ENCODE data around the gene CCT2.
A peak's percentile ranks its signal among the peaks of the same experiment; 100 is the strongest.

Gene CCT2

DNA sequence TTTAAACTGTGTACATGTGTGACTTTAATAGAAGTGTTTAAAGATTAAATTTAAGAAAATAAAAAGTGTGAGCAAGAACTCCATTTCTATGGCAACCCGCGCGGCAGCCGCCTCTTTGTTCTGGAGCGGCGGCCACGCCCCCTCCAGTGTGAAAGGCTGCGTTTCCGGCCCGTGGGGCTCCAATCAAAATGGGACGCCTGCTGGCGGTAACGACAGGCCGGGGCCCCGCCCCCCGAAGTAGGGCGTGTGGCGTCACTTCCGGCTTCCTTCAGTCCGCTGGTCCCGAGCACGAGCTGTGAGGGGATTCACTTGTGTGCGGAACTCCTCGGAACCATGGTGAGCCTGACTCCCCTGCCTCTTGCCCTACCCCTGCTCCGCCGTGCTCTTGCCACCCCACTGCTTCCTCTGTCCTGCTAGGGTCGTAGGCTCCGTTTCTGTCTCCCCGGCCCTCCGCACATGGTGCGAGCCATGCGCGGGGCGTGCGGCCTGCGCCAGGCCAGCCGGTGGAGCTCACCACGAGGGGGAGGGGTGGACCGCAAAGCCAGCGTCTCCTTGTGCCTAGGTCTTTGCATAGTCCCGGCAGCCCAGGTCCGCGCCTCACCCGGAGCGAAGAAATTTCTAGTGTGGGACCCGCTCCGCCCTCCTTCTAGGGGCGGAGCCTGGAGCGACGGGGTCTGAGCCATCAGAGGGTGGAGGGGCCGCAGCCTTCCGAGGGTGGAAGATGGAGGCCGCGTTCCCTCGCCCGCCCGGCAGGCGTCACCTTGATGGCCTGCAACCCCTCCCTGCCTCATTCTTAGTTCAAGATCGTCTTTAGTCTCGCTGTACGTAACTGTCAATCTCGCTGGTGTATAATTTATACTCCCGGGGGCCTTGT lies at the start of gene CCT2:
CCT2 (plus strand) TSS at position 271 of the 874 bp plus-strand sequence; CDS start at position 334, 63 bp downstream.
- DNase-seq: peak; percentile 89 to 97

DNA sequence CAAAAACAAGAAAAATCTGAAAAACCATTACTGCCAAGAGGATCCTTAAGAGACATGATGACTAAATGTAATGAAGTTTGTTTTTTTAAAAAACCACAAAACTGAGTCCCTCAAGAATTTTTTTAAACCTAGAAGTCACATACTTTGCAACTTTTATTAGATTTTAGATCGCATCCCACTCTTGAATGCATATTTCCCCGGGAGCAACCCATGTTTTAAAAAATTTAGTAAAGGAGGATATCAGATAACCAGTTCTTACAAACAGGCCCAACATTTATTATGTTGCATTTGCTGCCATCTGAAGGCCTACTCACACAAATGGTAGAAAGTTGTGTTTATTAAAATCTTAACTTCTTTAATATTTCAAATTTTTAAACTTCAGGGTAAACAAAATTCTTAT lies 44.3 kb upstream of the CCT2 start:
- no peak for DNase-seq

GRCh38 chr12:69544087-69544486 lies 41.2 kb upstream of the CCT2 start:
- no peak for DNase-seq

GRCh38 chr12:69545081-69545480 lies 40.2 kb upstream of the CCT2 start:
- no peak for DNase-seq

DNA sequence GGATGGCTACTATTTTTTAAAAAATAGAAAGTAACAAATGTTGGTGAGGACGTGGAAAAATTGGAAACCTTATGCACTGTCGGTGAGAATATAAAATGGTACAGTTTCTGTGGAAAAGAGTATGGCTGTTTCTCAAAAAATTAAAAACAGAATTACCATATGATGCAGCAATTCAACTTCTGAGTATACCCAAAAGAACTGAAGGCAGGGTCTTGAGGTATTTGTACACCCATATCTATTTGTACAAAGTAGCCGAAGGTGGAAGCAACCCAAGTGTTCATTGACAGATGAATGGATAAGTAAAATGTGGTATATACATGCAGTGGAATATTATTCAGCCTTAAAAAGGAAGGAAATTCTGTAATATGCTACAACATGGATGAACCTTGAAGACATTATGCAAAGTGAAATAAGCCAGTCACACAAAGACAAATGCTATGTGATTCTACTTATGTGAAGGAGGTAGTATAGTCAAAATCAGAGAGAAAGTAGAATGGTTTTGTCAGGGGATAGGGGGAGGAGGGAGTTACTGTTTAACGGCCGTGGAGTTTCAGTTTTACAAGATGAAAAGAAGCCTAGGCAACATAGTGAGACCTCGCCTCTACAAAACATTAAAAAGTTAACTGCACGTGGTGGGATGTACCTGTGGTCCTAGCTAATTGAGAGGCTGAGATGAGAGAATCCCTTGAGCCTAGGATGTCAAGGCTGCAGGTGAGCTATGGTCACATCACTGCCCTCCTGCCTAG lies 38.4 kb upstream of the CCT2 start:
- no peak for DNase-seq

DNA sequence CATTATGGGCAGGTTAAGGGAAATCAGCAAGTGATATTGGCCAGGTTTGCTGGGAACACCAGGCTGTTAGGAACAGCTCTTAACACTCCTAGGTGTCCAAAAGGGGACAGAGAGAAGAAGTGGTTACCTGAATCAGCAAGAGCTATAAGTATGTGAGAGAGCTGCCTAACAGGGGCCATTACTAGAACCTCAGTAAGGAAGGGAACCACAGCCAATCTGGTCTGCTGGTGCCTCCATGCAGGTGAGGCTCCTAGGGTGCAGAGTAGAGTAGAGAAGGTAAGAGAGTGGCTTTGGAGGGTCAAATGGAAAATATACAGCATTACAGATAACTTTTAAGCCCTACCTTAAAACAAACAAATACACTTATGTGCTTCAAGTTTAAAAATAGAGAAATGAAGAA lies 36.6 kb upstream of the CCT2 start:
- no peak for DNase-seq

DNA sequence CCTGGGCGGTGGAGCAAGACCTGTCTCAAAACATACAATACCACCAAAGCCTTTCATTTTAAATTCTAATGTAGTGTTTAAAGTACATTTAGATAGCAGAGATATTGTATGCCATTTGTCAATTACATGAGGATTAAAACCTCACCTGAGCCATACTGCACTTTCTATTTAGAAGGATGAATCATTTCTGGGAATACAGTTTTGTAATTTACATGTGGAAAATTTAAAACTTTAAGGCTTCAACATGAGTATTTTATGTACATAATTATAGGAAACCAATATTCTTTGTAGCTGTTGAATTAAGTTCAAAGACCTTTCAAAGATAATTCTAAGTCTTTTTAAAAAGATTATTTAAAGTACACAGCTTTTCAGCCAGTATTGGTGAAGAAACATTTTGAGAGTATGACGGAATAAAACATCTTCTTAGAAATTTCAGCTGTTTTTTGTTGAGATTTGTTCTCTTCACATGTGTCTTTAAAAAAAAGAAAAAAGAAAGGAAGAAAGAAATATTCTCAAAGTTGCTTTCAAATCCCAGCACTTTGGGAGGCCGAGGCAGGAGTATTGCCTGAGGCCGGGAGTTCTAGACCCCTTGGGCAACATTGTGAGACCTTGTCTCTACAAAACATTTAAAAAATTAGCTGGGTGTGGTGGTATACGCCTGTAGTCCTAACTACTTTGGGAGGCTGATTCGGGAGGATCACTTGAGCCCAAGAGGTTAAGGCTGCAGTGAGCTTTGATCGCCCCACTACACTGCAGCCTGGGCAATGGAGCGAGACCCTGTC lies 34.5 kb upstream of the CCT2 start:
- no peak for DNase-seq

- DNase-seq: peak; percentile 22 to 56
These were observed 31.5 kb upstream of the CCT2 start for GRCh38 chr12:69553628-69554248.

- no peak for DNase-seq
These were observed 29.8 kb upstream of the CCT2 start for GRCh38 chr12:69555461-69555860.

GRCh38 chr12:69556383-69556782 lies 28.9 kb upstream of the CCT2 start:
- DNase-seq: no peak

GRCh38 chr12:69563166-69563762 lies 22.0 kb upstream of the CCT2 start:
- no peak for DNase-seq

GRCh38 chr12:69566603-69567002 lies 18.7 kb upstream of the CCT2 start:
- no peak for DNase-seq

DNA sequence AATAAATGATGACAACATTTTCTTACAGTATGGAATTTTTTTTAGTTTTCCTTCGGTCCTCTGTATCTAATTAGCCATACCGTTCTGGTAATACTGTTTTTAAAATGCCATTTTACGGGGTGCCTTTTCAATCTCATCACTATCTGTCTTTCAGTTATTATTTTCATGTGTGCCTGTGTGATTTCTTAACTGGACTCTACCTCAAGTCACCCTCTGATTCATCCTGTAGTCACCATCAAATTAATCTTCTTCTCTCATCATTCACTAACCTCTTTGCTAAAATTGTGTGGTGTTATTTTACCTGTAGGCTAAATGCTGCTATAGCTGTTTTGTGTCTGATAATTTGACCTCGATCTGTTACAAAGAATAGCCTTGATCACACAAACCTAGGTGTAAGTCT lies 16.0 kb upstream of the CCT2 start:
- no peak for DNase-seq

DNA sequence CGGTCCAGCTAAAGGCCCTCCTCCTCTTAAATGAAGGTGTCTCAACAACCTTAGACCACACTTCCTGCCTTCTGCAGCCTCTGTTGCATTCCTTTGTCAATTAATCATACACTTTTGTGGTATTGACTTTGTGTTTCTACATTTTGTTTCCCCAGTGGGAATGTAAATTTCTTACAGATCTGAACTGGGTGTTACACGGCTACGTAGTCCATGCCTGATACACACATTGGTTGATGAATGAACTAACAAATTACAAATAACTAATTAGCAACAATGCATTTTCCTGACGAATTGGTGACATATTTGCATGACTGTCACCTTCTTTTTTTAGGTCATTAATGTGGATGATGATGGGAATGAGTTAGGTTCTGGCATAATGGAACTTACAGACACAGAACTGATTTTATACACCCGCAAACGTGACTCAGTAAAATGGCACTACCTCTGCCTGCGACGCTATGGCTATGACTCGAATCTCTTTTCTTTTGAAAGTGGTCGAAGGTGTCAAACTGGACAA lies 15.2 kb upstream of the CCT2 start:
- DNase-seq: no peak

DNA sequence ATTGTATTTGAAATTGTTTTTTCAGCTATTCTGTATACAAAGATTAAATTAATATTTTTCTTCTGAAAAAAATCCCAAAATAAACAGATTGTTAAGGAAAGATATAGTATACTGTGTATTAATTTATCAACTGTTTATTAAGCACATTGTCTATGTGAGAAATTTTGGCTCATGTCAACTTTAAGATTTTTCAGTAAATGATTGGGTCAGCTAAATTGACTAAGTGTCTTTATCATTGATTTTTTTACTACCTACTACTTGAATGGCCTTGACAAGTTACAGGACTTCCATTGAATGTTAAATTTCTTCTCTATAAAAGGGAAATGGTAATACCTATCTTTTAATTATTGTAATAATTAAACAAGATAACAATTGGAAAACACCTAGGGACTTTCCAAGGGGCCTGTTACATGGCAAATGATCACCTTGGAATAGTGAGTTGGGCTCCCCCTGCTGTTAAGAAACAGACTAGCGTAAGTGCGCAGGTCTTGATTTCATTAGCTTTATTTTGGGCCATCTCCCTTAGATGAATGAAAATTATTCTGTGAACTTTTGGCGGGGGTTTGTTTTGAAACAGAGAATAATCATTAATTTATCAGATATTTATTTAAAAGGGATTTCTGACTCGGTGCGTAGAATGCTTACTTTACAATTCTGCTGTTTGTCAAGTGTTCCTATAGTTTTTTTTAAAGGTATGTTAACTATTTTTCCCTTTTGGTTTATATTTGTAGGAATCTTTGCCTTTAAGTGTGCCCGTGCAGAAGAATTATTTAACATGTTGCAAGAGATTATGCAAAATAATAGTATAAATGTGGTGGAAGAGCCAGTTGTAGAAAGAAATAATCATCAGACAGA lies 14.5 kb upstream of the CCT2 start:
- peak; percentile 46 to 69 for DNase-seq

GRCh38 chr12:69575346-69575745 lies 9.9 kb upstream of the CCT2 start:
- DNase-seq: no peak

GRCh38 chr12:69578283-69578682 lies 7.0 kb upstream of the CCT2 start:
- no peak for DNase-seq

DNA sequence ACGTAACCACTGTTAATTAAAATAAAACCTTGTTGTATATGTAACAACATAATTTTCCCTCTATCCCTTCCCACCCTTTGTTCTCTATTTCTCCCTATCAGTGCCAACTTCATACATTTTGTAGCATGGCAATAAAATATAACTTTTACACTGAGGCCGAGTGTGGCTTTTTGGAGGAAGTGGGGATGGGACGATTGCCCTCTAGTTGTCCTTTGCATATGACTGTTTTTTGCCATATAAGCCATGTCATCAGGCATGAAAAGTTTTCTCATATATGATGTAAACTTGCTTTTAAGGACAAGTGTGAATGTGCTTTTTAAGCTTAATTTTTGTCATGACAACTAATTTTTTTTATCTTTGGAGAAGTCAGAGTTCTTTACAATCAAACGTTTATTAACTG lies 6.2 kb upstream of the CCT2 start:
- no peak for DNase-seq

- DNase-seq: no peak
These were observed 5.2 kb upstream of the CCT2 start for GRCh38 chr12:69580074-69580473.

DNA sequence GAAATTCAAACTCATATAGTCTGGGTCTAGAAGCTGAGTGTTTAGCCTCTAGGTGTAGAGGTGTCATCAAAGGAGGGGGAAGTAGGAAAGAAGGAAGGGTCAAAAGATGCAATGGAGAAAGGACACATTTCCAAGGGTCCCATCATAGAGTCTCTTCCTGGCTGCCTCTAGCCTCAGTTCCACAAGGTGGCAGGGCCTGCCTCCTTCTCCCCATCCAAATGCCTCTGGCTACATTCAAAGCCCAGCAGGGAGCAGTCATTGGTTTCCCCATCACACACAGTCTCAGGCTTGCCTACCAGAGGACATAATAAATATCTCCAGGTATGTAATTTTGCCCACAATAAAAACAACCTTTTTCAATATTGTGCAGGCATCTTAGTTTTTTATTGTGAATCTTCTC lies 2.1 kb upstream of the CCT2 start:
- DNase-seq: peak in 1 of 2 experiments; percentile 21

DNA sequence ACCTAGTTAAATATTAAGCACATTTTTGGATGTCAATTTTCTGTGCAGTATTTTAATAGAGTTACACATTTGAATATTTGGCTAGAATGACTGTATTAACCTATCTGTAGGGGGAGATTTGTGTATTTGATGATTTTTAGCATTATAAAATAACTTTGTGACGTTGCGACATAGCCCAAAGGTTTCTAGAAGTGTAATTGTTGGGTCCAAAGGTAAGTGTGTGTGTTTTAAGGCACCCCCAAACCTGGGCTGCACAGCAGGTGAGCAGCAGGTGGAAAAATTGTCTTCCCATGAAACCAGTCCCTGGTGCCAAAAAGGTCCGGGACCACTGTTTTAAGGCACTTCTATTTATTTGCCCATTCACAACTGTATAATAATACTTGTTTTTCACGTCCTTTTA lies 3.3 kb downstream of the CCT2 start:
- no peak for DNase-seq

Measured in NCI-H446 (cell line).